Effector CD8-positive, alpha-beta T cell (primary cell): ENCODE measurements around the gene TDRD12.
"Not testable (repeated sequence)": the region's sequence is repeated elsewhere in the genome, so short reads cannot be mapped to it uniquely, and the experiment has no call there.

ENCODE experiments used
- DNase-seq: peaks from one replicate; lab custom pipeline; 2025; lab: John Stamatoyannopoulos, UW

The TDRD12 gene

GRCh38 chr19:32867436-32867835 lies 147.9 kb downstream of the TDRD12 start:
- DNase-seq, result not testable (repeated sequence)

- no peak for DNase-seq
These were observed 148.8 kb downstream of the TDRD12 start for GRCh38 chr19:32868206-32868950.

GRCh38 chr19:32869369-32869965 lies 149.9 kb downstream of the TDRD12 start, which contains the start of gene SLC7A9:
TSS of gene SLC7A9 (minus strand) at chr19:32869767. CDS start at chr19:32868534, 1,233 bp downstream.
- DNase-seq, result no peak

GRCh38 chr19:32869966-32870573 lies 150.5 kb downstream of the TDRD12 start:
- no peak for DNase-seq

GRCh38 chr19:32870981-32871451 lies 151.4 kb downstream of the TDRD12 start:
- DNase-seq, result no peak

- no peak for DNase-seq
These were observed 152.8 kb downstream of the TDRD12 start for GRCh38 chr19:32872391-32872790.

GRCh38 chr19:32873247-32873959 lies 153.8 kb downstream of the TDRD12 start:
- DNase-seq, result no peak

GRCh38 chr19:32874605-32875004 lies 155.0 kb downstream of the TDRD12 start:
- DNase-seq, result no peak

- DNase-seq, result no peak
These were observed 155.9 kb downstream of the TDRD12 start for GRCh38 chr19:32875428-32875827.

- DNase-seq, result no peak
These were observed 156.8 kb downstream of the TDRD12 start for GRCh38 chr19:32876236-32876918.

- DNase-seq, result no peak
These were observed 157.3 kb downstream of the TDRD12 start for GRCh38 chr19:32876919-32877285.
